ENCODE data around the gene ADGRG3.

The ADGRG3 gene, protein sequence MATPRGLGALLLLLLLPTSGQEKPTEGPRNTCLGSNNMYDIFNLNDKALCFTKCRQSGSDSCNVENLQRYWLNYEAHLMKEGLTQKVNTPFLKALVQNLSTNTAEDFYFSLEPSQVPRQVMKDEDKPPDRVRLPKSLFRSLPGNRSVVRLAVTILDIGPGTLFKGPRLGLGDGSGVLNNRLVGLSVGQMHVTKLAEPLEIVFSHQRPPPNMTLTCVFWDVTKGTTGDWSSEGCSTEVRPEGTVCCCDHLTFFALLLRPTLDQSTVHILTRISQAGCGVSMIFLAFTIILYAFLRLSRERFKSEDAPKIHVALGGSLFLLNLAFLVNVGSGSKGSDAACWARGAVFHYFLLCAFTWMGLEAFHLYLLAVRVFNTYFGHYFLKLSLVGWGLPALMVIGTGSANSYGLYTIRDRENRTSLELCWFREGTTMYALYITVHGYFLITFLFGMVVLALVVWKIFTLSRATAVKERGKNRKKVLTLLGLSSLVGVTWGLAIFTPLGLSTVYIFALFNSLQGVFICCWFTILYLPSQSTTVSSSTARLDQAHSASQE

DNA sequence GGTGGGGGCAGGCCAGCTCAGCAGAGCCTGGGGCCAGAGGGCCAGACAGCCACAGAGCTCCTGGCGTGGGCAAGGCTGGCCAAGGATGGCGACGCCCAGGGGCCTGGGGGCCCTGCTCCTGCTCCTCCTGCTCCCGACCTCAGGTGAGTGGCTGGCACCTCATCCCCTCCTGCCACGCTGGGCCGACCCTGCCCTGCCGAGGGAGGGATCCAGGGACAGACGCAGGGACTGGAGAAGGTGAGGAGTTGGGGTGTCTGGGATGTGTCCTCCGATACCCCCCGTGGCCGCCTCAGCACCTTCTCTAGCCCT lies at the start of gene ADGRG3:
ADGRG3 (plus strand) TSS at position 44 of the 309 bp plus-strand sequence; CDS start at position 86, 42 bp downstream.
- no peaks in the 10 kb centered on the region for H3K27me3 ChIP-seq (ENCODE audit: insufficient read depth, low read length)
- H3K36me3 ChIP-seq (ENCODE audit: insufficient read depth, low read depth, low read length) = no peaks in the 10 kb centered on the region
- no peaks in the 10 kb centered on the region for H3K4me1 ChIP-seq (ENCODE audit: insufficient read depth, low read length)
- H3K9me3 ChIP-seq (ENCODE audit: insufficient read depth, low read depth, low read length) = no peaks in the 10 kb centered on the region
- H3K4me3 ChIP-seq (ENCODE audit: low read length) = no peak within 1 kb of the TSS
- no peak within 1 kb of the TSS for H3K9ac ChIP-seq (ENCODE audit: low read depth, low read length)
- no peak within 1 kb of the TSS for H3K27ac ChIP-seq (ENCODE audit: low read length)

DNA sequence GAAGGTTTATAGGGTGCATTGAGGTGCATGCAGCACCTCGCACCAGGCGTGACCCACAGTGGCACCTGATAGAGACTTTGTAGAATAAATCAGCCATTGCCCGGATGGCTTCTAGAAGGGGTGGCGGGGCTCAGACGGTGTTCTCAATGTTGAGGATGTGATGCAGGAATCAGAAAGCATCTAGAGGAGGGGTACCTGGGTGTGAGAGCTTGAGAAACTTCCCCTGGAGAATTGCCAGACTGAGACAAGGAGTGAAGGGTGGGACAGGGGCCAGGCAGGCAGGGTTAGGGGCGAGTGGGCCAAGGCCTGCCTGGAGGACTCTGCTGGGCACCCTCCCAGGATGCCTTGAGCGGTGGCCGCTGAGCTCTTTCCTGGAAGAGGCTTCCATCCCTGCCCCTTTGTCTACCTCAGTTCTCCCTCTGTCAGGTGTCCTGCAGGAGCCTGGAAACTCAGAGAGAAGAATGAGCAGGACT lies 48.9 kb upstream of the ADGRG3 start:
- Histone ChIP-seq H3K27ac (ENCODE audit: low read length) (no peak overlapping the region), H3K36me3 (ENCODE audit: insufficient read depth, low read depth, low read length) (no peaks in the 10 kb centered on the region), H3K9ac (ENCODE audit: low read depth, low read length) (no peak overlapping the region), H3K4me3 (ENCODE audit: low read length) (no peak overlapping the region), H3K9me3 (ENCODE audit: insufficient read depth, low read depth, low read length) (no peaks in the 10 kb centered on the region), H3K4me1 (ENCODE audit: insufficient read depth, low read length) (no peaks in the 10 kb centered on the region), H3K27me3 (ENCODE audit: insufficient read depth, low read length) (no peaks in the 10 kb centered on the region)

GRCh38 chr16:57619606-57620334 lies 48.3 kb upstream of the ADGRG3 start:
- Histone ChIP-seq H3K9me3 (ENCODE audit: insufficient read depth, low read depth, low read length) (no peaks in the 10 kb centered on the region), H3K27ac (ENCODE audit: low read length) (no peak overlapping the region), H3K4me1 (ENCODE audit: insufficient read depth, low read length) (no peaks in the 10 kb centered on the region), H3K36me3 (ENCODE audit: insufficient read depth, low read depth, low read length) (no peaks in the 10 kb centered on the region), H3K9ac (ENCODE audit: low read depth, low read length) (no peak overlapping the region), H3K27me3 (ENCODE audit: insufficient read depth, low read length) (no peaks in the 10 kb centered on the region), H3K4me3 (ENCODE audit: low read length) (no peak overlapping the region)

DNA sequence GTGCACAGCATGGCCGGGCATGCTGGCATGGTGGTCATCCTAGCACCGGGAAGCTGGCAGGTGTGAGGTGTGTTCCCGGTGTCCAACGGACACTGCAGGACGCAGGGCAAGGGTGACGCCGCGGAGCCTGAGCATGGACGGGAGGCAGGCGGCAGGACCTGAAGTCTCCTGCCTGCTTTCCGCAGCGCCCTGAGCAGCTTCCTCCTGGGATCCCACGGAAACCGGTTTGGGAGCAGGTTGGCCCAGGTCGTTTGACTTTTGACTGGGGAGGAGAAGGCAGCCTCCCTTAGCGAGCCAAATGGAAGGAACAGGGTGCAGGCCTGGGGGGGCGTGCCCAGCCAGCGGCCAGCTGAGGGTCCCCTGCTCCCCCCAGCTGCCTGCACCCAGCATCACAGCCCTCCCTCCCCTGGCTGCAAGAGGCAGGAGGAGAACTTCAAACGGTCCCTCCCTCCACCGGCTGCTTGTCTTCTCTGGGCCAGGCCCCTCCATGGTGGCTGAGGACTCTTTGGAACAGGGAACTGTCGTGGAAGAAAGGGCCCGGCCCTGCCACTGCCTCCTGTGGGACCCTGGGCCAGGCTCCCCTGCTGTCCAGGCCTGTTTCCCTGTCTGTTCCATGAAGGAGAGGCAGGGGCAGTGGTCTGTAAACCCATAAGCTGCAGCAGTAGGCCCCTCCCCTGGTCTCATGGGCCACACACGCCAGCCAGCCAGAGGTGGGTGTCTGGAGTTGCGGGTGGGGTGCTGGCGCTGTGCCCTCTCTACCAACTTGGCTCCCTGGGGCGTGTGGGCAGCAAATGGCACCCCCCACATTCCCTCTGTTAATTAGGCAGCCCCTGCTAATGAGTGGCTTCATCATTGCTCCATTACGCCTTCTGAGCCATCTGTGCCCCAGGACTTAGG lies 47.5 kb upstream of the ADGRG3 start:
- Histone ChIP-seq H3K9me3 (ENCODE audit: insufficient read depth, low read depth, low read length) (no peaks in the 10 kb centered on the region), H3K27me3 (ENCODE audit: insufficient read depth, low read length) (no peaks in the 10 kb centered on the region), H3K27ac (ENCODE audit: low read length) (no peak overlapping the region), H3K4me1 (ENCODE audit: insufficient read depth, low read length) (no peaks in the 10 kb centered on the region), H3K4me3 (ENCODE audit: low read length) (no peak overlapping the region), H3K36me3 (ENCODE audit: insufficient read depth, low read depth, low read length) (no peaks in the 10 kb centered on the region), H3K9ac (ENCODE audit: low read depth, low read length) (no peak overlapping the region)

- Histone ChIP-seq H3K4me1 (ENCODE audit: insufficient read depth, low read length) (no peaks in the 10 kb centered on the region), H3K27ac (ENCODE audit: low read length) (no peak overlapping the region), H3K9ac (ENCODE audit: low read depth, low read length) (no peak overlapping the region), H3K36me3 (ENCODE audit: insufficient read depth, low read depth, low read length) (no peaks in the 10 kb centered on the region), H3K9me3 (ENCODE audit: insufficient read depth, low read depth, low read length) (no peaks in the 10 kb centered on the region), H3K27me3 (ENCODE audit: insufficient read depth, low read length) (no peaks in the 10 kb centered on the region), H3K4me3 (ENCODE audit: low read length) (no peak overlapping the region)
These were observed 46.4 kb upstream of the ADGRG3 start for GRCh38 chr16:57621521-57622271.

- peaks cover 5% of the 10 kb centered on the region; the same call in 1 of the 2 replicates for H3K4me1 ChIP-seq (ENCODE audit: insufficient read depth, low read length)
- H3K27ac ChIP-seq (ENCODE audit: low read length) = no peak overlapping the region
These were observed 45.5 kb upstream of the ADGRG3 start for GRCh38 chr16:57622361-57623250.

GRCh38 chr16:57623251-57624043 lies 44.7 kb upstream of the ADGRG3 start:
- Histone ChIP-seq H3K4me3 (ENCODE audit: low read length) (no peak overlapping the region), H3K27me3 (ENCODE audit: insufficient read depth, low read length) (no peaks in the 10 kb centered on the region), H3K9ac (ENCODE audit: low read depth, low read length) (peak overlapping the region; percentile 7; the same call in 1 of the 2 replicates), H3K9me3 (ENCODE audit: insufficient read depth, low read depth, low read length) (no peaks in the 10 kb centered on the region), H3K27ac (ENCODE audit: low read length) (no peak overlapping the region), H3K4me1 (ENCODE audit: insufficient read depth, low read length) (peaks cover 5% of the 10 kb centered on the region; the same call in 1 of the 2 replicates), H3K36me3 (ENCODE audit: insufficient read depth, low read depth, low read length) (no peaks in the 10 kb centered on the region)

More at GRCh38 chr16:57622361-57623250, 45.5 kb upstream of the ADGRG3 start:
- Histone ChIP-seq H3K9me3 (ENCODE audit: insufficient read depth, low read depth, low read length) (no peaks in the 10 kb centered on the region), H3K9ac (ENCODE audit: low read depth, low read length) (peak overlapping the region; percentile 7; the same call in 1 of the 2 replicates), H3K27me3 (ENCODE audit: insufficient read depth, low read length) (no peaks in the 10 kb centered on the region), H3K36me3 (ENCODE audit: insufficient read depth, low read depth, low read length) (no peaks in the 10 kb centered on the region), H3K4me3 (ENCODE audit: low read length) (no peak overlapping the region)

DNA sequence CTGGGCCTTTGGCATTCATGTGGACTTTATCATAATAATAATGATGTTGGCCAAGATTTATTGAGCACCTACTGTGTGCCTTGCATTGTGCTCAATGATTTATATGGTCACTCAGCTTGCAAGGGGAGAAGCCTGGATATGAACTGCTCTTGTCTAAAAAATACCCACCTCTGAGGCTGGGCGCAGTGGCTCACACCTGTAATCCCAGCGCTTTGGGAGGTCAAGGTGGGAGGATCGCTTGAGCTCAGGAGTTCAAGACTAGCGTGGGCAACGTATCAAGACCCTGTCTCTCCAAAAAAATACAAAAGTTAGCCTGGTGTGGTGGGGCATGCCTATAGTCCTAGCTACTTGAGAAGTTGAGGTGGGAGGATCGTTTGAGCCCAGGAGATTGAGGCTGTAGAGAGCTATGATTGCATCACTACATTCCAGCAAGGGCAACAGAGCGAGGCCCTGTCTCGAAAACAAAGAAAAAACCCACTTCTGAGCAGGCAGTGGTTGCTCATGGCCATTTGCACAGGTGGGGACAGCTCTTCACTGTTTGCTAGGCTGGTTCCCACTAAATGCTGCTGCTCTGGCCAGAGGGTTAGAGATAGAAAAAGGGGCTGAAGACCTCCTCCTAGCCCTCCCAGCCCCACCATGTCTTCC lies 43.9 kb upstream of the ADGRG3 start:
- Histone ChIP-seq H3K4me3 (ENCODE audit: low read length) (no peak overlapping the region), H3K36me3 (ENCODE audit: insufficient read depth, low read depth, low read length) (no peaks in the 10 kb centered on the region), H3K4me1 (ENCODE audit: insufficient read depth, low read length) (peaks cover 9% of the 10 kb centered on the region), H3K27me3 (ENCODE audit: insufficient read depth, low read length) (no peaks in the 10 kb centered on the region), H3K27ac (ENCODE audit: low read length) (no peak overlapping the region), H3K9me3 (ENCODE audit: insufficient read depth, low read depth, low read length) (no peaks in the 10 kb centered on the region), H3K9ac (ENCODE audit: low read depth, low read length) (no peak overlapping the region)

GRCh38 chr16:57624806-57625500 lies 43.2 kb upstream of the ADGRG3 start:
- Histone ChIP-seq H3K4me1 (ENCODE audit: insufficient read depth, low read length) (peaks cover 9% of the 10 kb centered on the region), H3K9ac (ENCODE audit: low read depth, low read length) (no peak overlapping the region), H3K27me3 (ENCODE audit: insufficient read depth, low read length) (no peaks in the 10 kb centered on the region), H3K27ac (ENCODE audit: low read length) (no peak overlapping the region), H3K36me3 (ENCODE audit: insufficient read depth, low read depth, low read length) (no peaks in the 10 kb centered on the region), H3K9me3 (ENCODE audit: insufficient read depth, low read depth, low read length) (no peaks in the 10 kb centered on the region), H3K4me3 (ENCODE audit: low read length) (no peak overlapping the region)
